ENCODE measurements around the gene MYH7B.

The MYH7B gene

GRCh38 chr20:34977365-34978091 is 21.9 kb downstream of the MYH7B start:
- no peak for DNase-seq (ENCODE audit: low read depth, low spot score)

- DNase-seq (ENCODE audit: low read depth, low spot score), result no peak
Measured at GRCh38 chr20:34978092-34978744, 22.6 kb downstream of the MYH7B start.

- DNase-seq (ENCODE audit: low read depth, low spot score), result no peak
Measured at GRCh38 chr20:34979366-34980153, 23.9 kb downstream of the MYH7B start.

- no peak for DNase-seq (ENCODE audit: low read depth, low spot score)
Measured at GRCh38 chr20:34980543-34981233, 25.0 kb downstream of the MYH7B start.

GRCh38 chr20:34982270-34983088 is 26.8 kb downstream of the MYH7B start:
- no peak for DNase-seq (ENCODE audit: low read depth, low spot score)

- no peak for DNase-seq (ENCODE audit: low read depth, low spot score)
Measured at GRCh38 chr20:34983089-34983820, 27.6 kb downstream of the MYH7B start.

- no peak for DNase-seq (ENCODE audit: low read depth, low spot score)
Measured at GRCh38 chr20:34983995-34984735, 28.5 kb downstream of the MYH7B start.

GRCh38 chr20:34984756-34985261 is 29.1 kb downstream of the MYH7B start:
- no peak for DNase-seq (ENCODE audit: low read depth, low spot score)

GRCh38 chr20:34985461-34986310 is 30.0 kb downstream of the MYH7B start:
- DNase-seq (ENCODE audit: low read depth, low spot score), result no peak

GRCh38 chr20:34986311-34987287 is 30.9 kb downstream of the MYH7B start:
- DNase-seq (ENCODE audit: low read depth, low spot score), result no peak

- DNase-seq (ENCODE audit: low read depth, low spot score), result no peak
Measured at GRCh38 chr20:34987288-34988190, 31.9 kb downstream of the MYH7B start.

GRCh38 chr20:34988191-34988540 is 32.5 kb downstream of the MYH7B start:
- no peak for DNase-seq (ENCODE audit: low read depth, low spot score)

- no peak for DNase-seq (ENCODE audit: low read depth, low spot score)
Measured at GRCh38 chr20:34989118-34989517, 33.5 kb downstream of the MYH7B start.

- no peak for DNase-seq (ENCODE audit: low read depth, low spot score)
Measured at GRCh38 chr20:34989670-34990069, 34.0 kb downstream of the MYH7B start.

GRCh38 chr20:34990231-34990630 is 34.6 kb downstream of the MYH7B start:
- no peak for DNase-seq (ENCODE audit: low read depth, low spot score)

- no peak for DNase-seq (ENCODE audit: low read depth, low spot score)
Measured at GRCh38 chr20:34990661-34991214, 35.1 kb downstream of the MYH7B start.
